ENCODE data around the gene RNF214.
"Not testable (repeated sequence)": the region's sequence is repeated elsewhere in the genome, so short reads cannot be mapped to it uniquely, and the experiment has no call there.

The RNF214 gene

GRCh38 chr11:117203069-117203407, 29.4 kb upstream of the RNF214 start:
- no peak for DNase-seq (ENCODE audit: low spot score in 2 of 2)
- ATAC-seq, result no peak
- H3K4me3 Mint-ChIP-seq, result no peak overlapping the region
- H3K36me3 Mint-ChIP-seq, result peaks cover 28% of the 10 kb centered on the region
- H3K27ac Mint-ChIP-seq, result peak overlapping the region; percentile 55
- H3K4me1 Mint-ChIP-seq, result peaks cover 6% of the 10 kb centered on the region
- no peaks in the 10 kb centered on the region for H3K9me3 Mint-ChIP-seq

GRCh38 chr11:117204283-117205080, 28.0 kb upstream of the RNF214 start:
- Mint-ChIP-seq H3K4me3 (no peak overlapping the region), H3K9me3 (no peaks in the 10 kb centered on the region), H3K27ac (peak overlapping the region; percentile 55), H3K4me1 (peaks cover 6% of the 10 kb centered on the region), H3K36me3 (peaks cover 33% of the 10 kb centered on the region)
- no peak for ATAC-seq
- no peak for DNase-seq (ENCODE audit: low spot score in 2 of 2)

- H3K4me1 Mint-ChIP-seq, result peaks cover 6% of the 10 kb centered on the region
- H3K4me3 Mint-ChIP-seq, result no peak overlapping the region
- no peak for DNase-seq (ENCODE audit: low spot score in 2 of 2)
- H3K9me3 Mint-ChIP-seq, result no peaks in the 10 kb centered on the region
- peaks cover 41% of the 10 kb centered on the region for H3K36me3 Mint-ChIP-seq
- ATAC-seq, result no peak
- peak overlapping the region; percentile 8 for H3K27ac Mint-ChIP-seq
These were observed 27.2 kb upstream of the RNF214 start for GRCh38 chr11:117205211-117205818.

GRCh38 chr11:117206111-117206510, 26.4 kb upstream of the RNF214 start:
- H3K9me3 Mint-ChIP-seq; ATAC-seq; H3K4me3 Mint-ChIP-seq; H3K4me1 Mint-ChIP-seq; H3K27ac Mint-ChIP-seq; DNase-seq (ENCODE audit: low spot score in 2 of 2): not testable (repeated sequence)
- H3K36me3 Mint-ChIP-seq, result peaks cover 49% of the 10 kb centered on the region

GRCh38 chr11:117206859-117207258, 25.6 kb upstream of the RNF214 start:
- not testable (repeated sequence) for H3K27ac Mint-ChIP-seq; H3K4me1 Mint-ChIP-seq; H3K9me3 Mint-ChIP-seq; DNase-seq (ENCODE audit: low spot score in 2 of 2); ATAC-seq; H3K4me3 Mint-ChIP-seq
- H3K36me3 Mint-ChIP-seq, result peaks cover 57% of the 10 kb centered on the region

GRCh38 chr11:117207481-117207880, 25.0 kb upstream of the RNF214 start:
- H3K9me3 Mint-ChIP-seq; ATAC-seq; H3K4me3 Mint-ChIP-seq; H3K27ac Mint-ChIP-seq; H3K4me1 Mint-ChIP-seq; DNase-seq (ENCODE audit: low spot score in 2 of 2): not testable (repeated sequence)
- H3K36me3 Mint-ChIP-seq, result peaks cover 63% of the 10 kb centered on the region

GRCh38 chr11:117208710-117209109, 23.8 kb upstream of the RNF214 start:
- H3K4me1 Mint-ChIP-seq; DNase-seq (ENCODE audit: low spot score in 2 of 2); ATAC-seq; H3K4me3 Mint-ChIP-seq; H3K27ac Mint-ChIP-seq; H3K9me3 Mint-ChIP-seq: not testable (repeated sequence)
- H3K36me3 Mint-ChIP-seq, result peaks cover 69% of the 10 kb centered on the region

- H3K27ac Mint-ChIP-seq; H3K9me3 Mint-ChIP-seq; H3K4me1 Mint-ChIP-seq; H3K4me3 Mint-ChIP-seq; DNase-seq (ENCODE audit: low spot score in 2 of 2); ATAC-seq: not testable (repeated sequence)
- peaks cover 69% of the 10 kb centered on the region for H3K36me3 Mint-ChIP-seq
These were observed 22.9 kb upstream of the RNF214 start for GRCh38 chr11:117209351-117210125.

- ATAC-seq (no peak), DNase-seq (ENCODE audit: low spot score in 2 of 2) (no peak)
- Mint-ChIP-seq H3K4me3 (no peak overlapping the region), H3K27ac (peak overlapping the region; percentile 88), H3K4me1 (peaks cover 8% of the 10 kb centered on the region), H3K36me3 (peaks cover 69% of the 10 kb centered on the region), H3K9me3 (no peaks in the 10 kb centered on the region)
These were observed 21.9 kb upstream of the RNF214 start for GRCh38 chr11:117210620-117211019.

- no peak for ATAC-seq
- no peaks in the 10 kb centered on the region for H3K9me3 Mint-ChIP-seq
- peaks cover 19% of the 10 kb centered on the region for H3K4me1 Mint-ChIP-seq
- H3K27ac Mint-ChIP-seq, result peak overlapping the region; percentile 23
- no peak overlapping the region for H3K4me3 Mint-ChIP-seq
- DNase-seq (ENCODE audit: low spot score in 2 of 2), result no peak
- peaks cover 88% of the 10 kb centered on the region for H3K36me3 Mint-ChIP-seq
These were observed 19.6 kb upstream of the RNF214 start for GRCh38 chr11:117212697-117213355.

- no peak overlapping the region for H3K4me3 Mint-ChIP-seq
- peaks cover 26% of the 10 kb centered on the region for H3K4me1 Mint-ChIP-seq
- ATAC-seq (no peak), DNase-seq (ENCODE audit: low spot score in 2 of 2) (no peak)
- no peaks in the 10 kb centered on the region for H3K9me3 Mint-ChIP-seq
- H3K36me3 Mint-ChIP-seq, result peaks cover 100% of the 10 kb centered on the region
- H3K27ac Mint-ChIP-seq, result peak overlapping the region; percentile 56
These were observed 17.9 kb upstream of the RNF214 start for GRCh38 chr11:117214404-117215110.

GRCh38 chr11:117217141-117218084, 15.1 kb upstream of the RNF214 start:
- H3K27ac Mint-ChIP-seq, result peak overlapping the region; percentile 89
- ATAC-seq, result no peak
- H3K4me3 Mint-ChIP-seq, result no peak overlapping the region
- DNase-seq (ENCODE audit: low spot score in 2 of 2), result no peak
- H3K36me3 Mint-ChIP-seq, result peaks cover 97% of the 10 kb centered on the region
- H3K4me1 Mint-ChIP-seq, result peaks cover 26% of the 10 kb centered on the region
- no peaks in the 10 kb centered on the region for H3K9me3 Mint-ChIP-seq

GRCh38 chr11:117218133-117218915, 14.1 kb upstream of the RNF214 start:
- no peak for DNase-seq (ENCODE audit: low spot score in 2 of 2)
- Mint-ChIP-seq H3K9me3 (no peaks in the 10 kb centered on the region), H3K4me1 (peaks cover 26% of the 10 kb centered on the region), H3K4me3 (no peak overlapping the region), H3K36me3 (peaks cover 97% of the 10 kb centered on the region), H3K27ac (peak overlapping the region; percentile 89)
- ATAC-seq, result no peak

Measured in stimulated activated effector memory CD8-positive, alpha-beta T cell treated with anti-CD3 and anti-CD28 coated beads, Interleukin-12 subunit alpha, Interleukin-12 subunit beta, amount 100 ng/mL, for 72 hours (primary cell).